K562 (cell line): ENCODE results near the gene BTAF1. TPM values are rescaled to one million over a fixed set of nuclear protein-coding genes. Genes with fewer than 3 reads are reported as not detected.

ENCODE experiments used
- BRCA1 ChIP-seq, 2 experiments: fragments of 450-650 bp in 1 of 2; sonication (generic) in 1 of 2; formaldehyde crosslinking in 1 of 2; IDR thresholded peaks; 2 replicates each; pipeline versions ENCODE4 v1.5.0 to v1.6.1; 2017 to 2020; ENCODE audit warnings: mild to moderate bottlenecking in 1 of 2, missing genetic modification reagents in 1 of 2
- CBX8 ChIP-seq: fragments of 200-600 bp; sonication (generic); IDR thresholded peaks from 2 replicates; pipeline ENCODE4 v1.6.1; 2012; ENCODE audit warnings: borderline replicate concordance, mixed run types, low read depth, mild to moderate bottlenecking, moderate library complexity, mixed read lengths, low read length, control low read depth, inconsistent platforms; ENCODE audit not compliant: poor library complexity, severe bottlenecking; ENCODE audit errors: extremely low read depth
- JUND ChIP-seq, 2 experiments: IDR thresholded peaks; 2 replicates in 1 of 2; 3 replicates in 1 of 2; pipeline ENCODE4 v1.6.1; 2011; ENCODE audit warnings: borderline replicate concordance in 2 of 2, low read depth in 2 of 2, low read length in 2 of 2, improper control_type of control experiment in 1 of 2, missing biosample characterization in 1 of 2, missing genetic modification characterization in 1 of 2, missing genetic modification reagents in 1 of 2
- NFIX ChIP-seq: fragments of 250-450 bp; sonication (Bioruptor Pico); IDR thresholded peaks from 2 replicates; pipeline ENCODE4 v1.4.0; 2020; ENCODE audit warnings: low read depth, mild to moderate bottlenecking, moderate library complexity
- STAG1 ChIP-seq: sonication (generic); formaldehyde crosslinking; IDR thresholded peaks from 2 replicates; pipeline ENCODE4 v1.5.0; 2020; ENCODE audit warnings: missing genetic modification reagents, borderline replicate concordance
- ZNF282 ChIP-seq: sonication (generic); formaldehyde crosslinking; IDR thresholded peaks from 2 replicates; pipeline ENCODE4 v1.8.1; 2023; ENCODE audit warnings: missing genetic modification reagents
- ZNF311 ChIP-seq: fragments of 250-450 bp; sonication (Bioruptor Pico); IDR thresholded peaks from 2 replicates; pipeline ENCODE4 v1.4.0; 2020; ENCODE audit warnings: mild to moderate bottlenecking, moderate library complexity
- polyA plus RNA-seq, 8 experiments: library from polyadenylated mRNA; depleted of rRNA in 4 of 8; stranded (reverse) in 5 of 8; unstranded in 3 of 8; fragments of >200 nt; fragmentation: Nextera tagmentation in 2 of 8; fragmentation: Illumina TruSeq in 1 of 8; extraction: Ambion mirVana in 2 of 8; extraction: Trizol in 1 of 8; gene quantifications; 2 replicates each; pipeline versions ENCODE4 v1.2.1 to v1.2.3, GENCODE V29; 2011 to 2014; ENCODE audit warnings: inconsistent platforms in 1 of 8, missing spikeins in 1 of 8
- total RNA-seq, 7 experiments: library from RNA; depleted of rRNA in 6 of 7; stranded (reverse); fragments of >200 nt in 6 of 7; fragmentation: Illumina TruSeq in 2 of 7; extraction: Trizol in 2 of 7; gene quantifications; 2 replicates each; pipeline versions ENCODE4 v1.2.1 to v1.2.3, GENCODE V29; 2011 to 2021; ENCODE audit warnings: low replicate concordance in 1 of 7
- TF ChIP-seq, protein P1 (sequence below): IDR thresholded peaks from 2 replicates; pipeline ENCODE4 v1.6.1; 2011; ENCODE audit not compliant: insufficient read length; ENCODE audit errors: extremely low read depth
- TF ChIP-seq, protein P2 (sequence below): fragments of 450-650 bp; IDR thresholded peaks from 2 replicates; pipeline ENCODE4 v1.6.1; 2016; ENCODE audit warnings: low read depth
- TF ChIP-seq, protein P3 (sequence below): fragments of 150-350 bp; IDR thresholded peaks from 2 replicates; pipeline ENCODE4 v1.6.1; 2014; ENCODE audit warnings: low read depth, mild to moderate bottlenecking, low read length, borderline replicate concordance

Gene BTAF1
- total and polyA plus RNA-seq, 9 of the 15 experiments (the other 6 are each of a cell fraction or from before 2014, with no cell fraction given) = 6.6 to 70.7 (median 30.5) TPM

DNA sequence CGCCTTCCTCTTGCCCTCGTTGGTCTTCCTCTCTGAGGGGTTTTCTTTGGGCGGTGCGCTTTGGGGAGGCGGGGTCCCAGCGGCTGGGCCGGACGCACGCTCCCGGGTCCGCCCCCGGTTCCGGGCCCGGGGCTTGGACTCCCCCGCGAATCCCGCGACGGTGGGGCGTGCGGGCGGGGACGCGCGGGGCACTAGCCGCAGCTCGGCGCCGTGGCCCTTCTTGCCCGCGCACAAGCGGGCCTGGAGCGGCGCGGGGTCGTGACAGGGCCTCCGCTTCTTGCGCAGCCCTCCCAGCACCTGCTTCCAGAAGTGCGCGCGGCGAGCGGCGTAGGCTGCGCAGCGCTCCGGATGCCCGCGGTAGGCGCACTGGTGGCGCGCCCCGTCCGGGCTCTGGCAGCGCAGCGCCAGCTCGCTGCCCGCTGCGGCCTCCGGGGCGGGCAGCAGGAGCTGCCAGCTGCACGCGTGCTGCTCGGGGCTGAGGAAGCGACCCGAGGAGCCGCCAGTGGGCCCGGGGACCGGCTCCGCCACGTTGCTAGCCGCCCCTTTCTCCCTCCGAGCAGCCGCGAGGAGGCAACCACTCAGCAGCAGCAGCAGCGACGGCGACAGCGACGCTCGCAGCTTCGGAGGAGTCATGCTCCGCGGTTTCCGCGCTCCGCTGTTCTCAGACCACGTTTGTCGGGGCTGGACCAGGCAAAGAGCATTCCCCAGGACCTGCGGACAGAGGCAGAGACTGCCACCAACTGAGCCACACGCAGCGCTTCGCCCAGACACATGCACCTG is 15.0 kb upstream of the BTAF1 start (continued):
- no peak for TF ChIP-seq NFIX (CRISPR knock-in tag)
- TF ChIP-seq BRCA1 (IDR thresholded peaks at IDR 0.05) = no peak
- TF ChIP-seq BRCA1 (CRISPR knock-in tag; IDR thresholded peaks at IDR 0.05) = no peak
- TF ChIP-seq CBX8 = no peak
- TF ChIP-seq JUND (IDR thresholded peaks at IDR 0.05; ENCODE audit: borderline replicate concordance, low read depth, low read length) = peak; percentile 45; the same call in 1 of the 2 replicates
- TF ChIP-seq JUND (tag; IDR thresholded peaks at IDR 0.05; ENCODE audit: borderline replicate concordance, low read depth, low read length) = no peak
- no peak for TF ChIP-seq STAG1 (CRISPR knock-in tag)
- TF ChIP-seq ZNF311 (CRISPR knock-in tag) = no peak
- TF ChIP-seq, protein P1, sequence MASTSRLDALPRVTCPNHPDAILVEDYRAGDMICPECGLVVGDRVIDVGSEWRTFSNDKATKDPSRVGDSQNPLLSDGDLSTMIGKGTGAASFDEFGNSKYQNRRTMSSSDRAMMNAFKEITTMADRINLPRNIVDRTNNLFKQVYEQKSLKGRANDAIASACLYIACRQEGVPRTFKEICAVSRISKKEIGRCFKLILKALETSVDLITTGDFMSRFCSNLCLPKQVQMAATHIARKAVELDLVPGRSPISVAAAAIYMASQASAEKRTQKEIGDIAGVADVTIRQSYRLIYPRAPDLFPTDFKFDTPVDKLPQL = no peak
- no peak for TF ChIP-seq ZNF282 (CRISPR knock-in tag)
- TF ChIP-seq, protein P2, sequence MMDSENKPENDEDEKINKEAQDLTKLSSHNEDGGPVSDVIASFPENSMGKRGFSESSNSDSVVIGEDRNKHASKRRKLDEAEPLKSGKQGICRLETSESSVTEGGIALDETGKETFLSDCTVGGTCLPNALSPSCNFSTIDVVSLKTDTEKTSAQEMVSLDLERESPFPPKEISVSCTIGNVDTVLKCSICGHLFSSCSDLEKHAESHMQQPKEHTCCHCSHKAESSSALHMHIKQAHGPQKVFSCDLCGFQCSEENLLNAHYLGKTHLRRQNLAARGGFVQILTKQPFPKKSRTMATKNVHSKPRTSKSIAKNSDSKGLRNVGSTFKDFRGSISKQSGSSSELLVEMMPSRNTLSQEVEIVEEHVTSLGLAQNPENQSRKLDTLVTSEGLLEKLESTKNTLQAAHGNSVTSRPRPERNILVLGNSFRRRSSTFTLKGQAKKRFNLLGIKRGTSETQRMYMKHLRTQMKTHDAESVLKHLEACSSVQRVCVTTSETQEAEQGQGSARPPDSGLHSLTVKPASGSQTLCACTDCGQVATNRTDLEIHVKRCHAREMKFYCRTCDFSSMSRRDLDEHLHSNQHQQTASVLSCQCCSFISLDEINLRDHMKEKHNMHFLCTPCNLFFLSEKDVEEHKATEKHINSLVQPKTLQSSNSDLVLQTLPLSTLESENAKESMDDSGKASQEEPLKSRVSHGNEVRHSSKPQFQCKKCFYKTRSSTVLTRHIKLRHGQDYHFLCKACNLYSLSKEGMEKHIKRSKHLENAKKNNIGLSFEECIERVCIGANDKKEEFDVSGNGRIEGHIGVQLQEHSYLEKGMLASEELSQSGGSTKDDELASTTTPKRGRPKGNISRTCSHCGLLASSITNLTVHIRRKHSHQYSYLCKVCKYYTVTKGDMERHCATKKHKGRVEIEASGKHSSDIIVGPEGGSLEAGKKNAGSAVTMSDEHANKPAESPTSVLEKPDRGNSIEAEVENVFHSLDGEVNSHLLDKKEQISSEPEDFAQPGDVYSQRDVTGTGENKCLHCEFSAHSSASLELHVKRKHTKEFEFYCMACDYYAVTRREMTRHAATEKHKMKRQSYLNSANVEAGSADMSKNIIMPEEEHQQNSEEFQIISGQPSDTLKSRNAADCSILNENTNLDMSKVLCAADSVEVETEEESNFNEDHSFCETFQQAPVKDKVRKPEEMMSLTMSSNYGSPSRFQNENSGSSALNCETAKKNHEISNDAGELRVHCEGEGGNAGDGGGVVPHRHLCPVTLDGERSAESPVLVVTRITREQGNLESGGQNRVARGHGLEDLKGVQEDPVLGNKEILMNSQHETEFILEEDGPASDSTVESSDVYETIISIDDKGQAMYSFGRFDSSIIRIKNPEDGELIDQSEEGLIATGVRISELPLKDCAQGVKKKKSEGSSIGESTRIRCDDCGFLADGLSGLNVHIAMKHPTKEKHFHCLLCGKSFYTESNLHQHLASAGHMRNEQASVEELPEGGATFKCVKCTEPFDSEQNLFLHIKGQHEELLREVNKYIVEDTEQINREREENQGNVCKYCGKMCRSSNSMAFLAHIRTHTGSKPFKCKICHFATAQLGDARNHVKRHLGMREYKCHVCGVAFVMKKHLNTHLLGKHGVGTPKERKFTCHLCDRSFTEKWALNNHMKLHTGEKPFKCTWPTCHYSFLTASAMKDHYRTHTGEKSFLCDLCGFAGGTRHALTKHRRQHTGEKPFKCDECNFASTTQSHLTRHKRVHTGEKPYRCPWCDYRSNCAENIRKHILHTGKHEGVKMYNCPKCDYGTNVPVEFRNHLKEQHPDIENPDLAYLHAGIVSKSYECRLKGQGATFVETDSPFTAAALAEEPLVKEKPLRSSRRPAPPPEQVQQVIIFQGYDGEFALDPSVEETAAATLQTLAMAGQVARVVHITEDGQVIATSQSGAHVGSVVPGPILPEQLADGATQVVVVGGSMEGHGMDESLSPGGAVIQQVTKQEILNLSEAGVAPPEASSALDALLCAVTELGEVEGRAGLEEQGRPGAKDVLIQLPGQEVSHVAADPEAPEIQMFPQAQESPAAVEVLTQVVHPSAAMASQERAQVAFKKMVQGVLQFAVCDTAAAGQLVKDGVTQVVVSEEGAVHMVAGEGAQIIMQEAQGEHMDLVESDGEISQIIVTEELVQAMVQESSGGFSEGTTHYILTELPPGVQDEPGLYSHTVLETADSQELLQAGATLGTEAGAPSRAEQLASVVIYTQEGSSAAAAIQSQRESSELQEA = no peak
- TF ChIP-seq, protein P3, sequence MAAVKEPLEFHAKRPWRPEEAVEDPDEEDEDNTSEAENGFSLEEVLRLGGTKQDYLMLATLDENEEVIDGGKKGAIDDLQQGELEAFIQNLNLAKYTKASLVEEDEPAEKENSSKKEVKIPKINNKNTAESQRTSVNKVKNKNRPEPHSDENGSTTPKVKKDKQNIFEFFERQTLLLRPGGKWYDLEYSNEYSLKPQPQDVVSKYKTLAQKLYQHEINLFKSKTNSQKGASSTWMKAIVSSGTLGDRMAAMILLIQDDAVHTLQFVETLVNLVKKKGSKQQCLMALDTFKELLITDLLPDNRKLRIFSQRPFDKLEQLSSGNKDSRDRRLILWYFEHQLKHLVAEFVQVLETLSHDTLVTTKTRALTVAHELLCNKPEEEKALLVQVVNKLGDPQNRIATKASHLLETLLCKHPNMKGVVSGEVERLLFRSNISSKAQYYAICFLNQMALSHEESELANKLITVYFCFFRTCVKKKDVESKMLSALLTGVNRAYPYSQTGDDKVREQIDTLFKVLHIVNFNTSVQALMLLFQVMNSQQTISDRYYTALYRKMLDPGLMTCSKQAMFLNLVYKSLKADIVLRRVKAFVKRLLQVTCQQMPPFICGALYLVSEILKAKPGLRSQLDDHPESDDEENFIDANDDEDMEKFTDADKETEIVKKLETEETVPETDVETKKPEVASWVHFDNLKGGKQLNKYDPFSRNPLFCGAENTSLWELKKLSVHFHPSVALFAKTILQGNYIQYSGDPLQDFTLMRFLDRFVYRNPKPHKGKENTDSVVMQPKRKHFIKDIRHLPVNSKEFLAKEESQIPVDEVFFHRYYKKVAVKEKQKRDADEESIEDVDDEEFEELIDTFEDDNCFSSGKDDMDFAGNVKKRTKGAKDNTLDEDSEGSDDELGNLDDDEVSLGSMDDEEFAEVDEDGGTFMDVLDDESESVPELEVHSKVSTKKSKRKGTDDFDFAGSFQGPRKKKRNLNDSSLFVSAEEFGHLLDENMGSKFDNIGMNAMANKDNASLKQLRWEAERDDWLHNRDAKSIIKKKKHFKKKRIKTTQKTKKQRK = no peak
